Measurements from ENCODE around the gene MCMBP.

The MCMBP gene

GRCh38 chr10:119831656-119832055 is 41.0 kb downstream of the MCMBP start:
- H3K4me1 ChIP-seq (ENCODE audit: insufficient read depth, poor library complexity, severe bottlenecking): no peaks in the 10 kb centered on the region
- H3K4me3 ChIP-seq (ENCODE audit: severe bottlenecking): no peak overlapping the region
- H3K27me3 ChIP-seq (ENCODE audit: insufficient read depth, poor library complexity, severe bottlenecking): no peaks in the 10 kb centered on the region
- peaks cover 94% of the 10 kb centered on the region for H3K36me3 ChIP-seq (ENCODE audit: low read depth)
- DNase-seq (ENCODE audit: low spot score) (no peak), ATAC-seq (ENCODE audit: low read depth) (no peak)
- no peak for TF ChIP-seq CTCF (IDR thresholded peaks at IDR 0.05; ENCODE audit: poor library complexity, severe bottlenecking)
- H3K9me3 ChIP-seq (ENCODE audit: severe bottlenecking): no peaks in the 10 kb centered on the region
- H3K27ac ChIP-seq (ENCODE audit: poor library complexity, severe bottlenecking): no peak overlapping the region

GRCh38 chr10:119830851-119831250 is 41.8 kb downstream of the MCMBP start:
- no peaks in the 10 kb centered on the region for H3K27me3 ChIP-seq (ENCODE audit: insufficient read depth, poor library complexity, severe bottlenecking)
- H3K4me1 ChIP-seq (ENCODE audit: insufficient read depth, poor library complexity, severe bottlenecking): no peaks in the 10 kb centered on the region
- H3K36me3 ChIP-seq (ENCODE audit: low read depth): peaks cover 88% of the 10 kb centered on the region
- H3K9me3 ChIP-seq (ENCODE audit: severe bottlenecking): no peaks in the 10 kb centered on the region
- no peak overlapping the region for H3K4me3 ChIP-seq (ENCODE audit: severe bottlenecking)
- DNase-seq (ENCODE audit: low spot score) (no peak), ATAC-seq (ENCODE audit: low read depth) (no peak)
- TF ChIP-seq CTCF (IDR thresholded peaks at IDR 0.05; ENCODE audit: poor library complexity, severe bottlenecking): no peak
- no peak overlapping the region for H3K27ac ChIP-seq (ENCODE audit: poor library complexity, severe bottlenecking)

GRCh38 chr10:119829429-119829828 is 43.2 kb downstream of the MCMBP start:
- ATAC-seq (ENCODE audit: low read depth) (no peak), DNase-seq (ENCODE audit: low spot score) (no peak)
- no peaks in the 10 kb centered on the region for H3K9me3 ChIP-seq (ENCODE audit: severe bottlenecking)
- no peak overlapping the region for H3K27ac ChIP-seq (ENCODE audit: poor library complexity, severe bottlenecking)
- no peak overlapping the region for H3K4me3 ChIP-seq (ENCODE audit: severe bottlenecking)
- H3K27me3 ChIP-seq (ENCODE audit: insufficient read depth, poor library complexity, severe bottlenecking): no peaks in the 10 kb centered on the region
- H3K36me3 ChIP-seq (ENCODE audit: low read depth): peaks cover 85% of the 10 kb centered on the region
- no peaks in the 10 kb centered on the region for H3K4me1 ChIP-seq (ENCODE audit: insufficient read depth, poor library complexity, severe bottlenecking)
- TF ChIP-seq CTCF (IDR thresholded peaks at IDR 0.05; ENCODE audit: poor library complexity, severe bottlenecking): no peak

GRCh38 chr10:119827430-119827829 is 45.2 kb downstream of the MCMBP start:
- no peak for DNase-seq (ENCODE audit: low spot score)

More at GRCh38 chr10:119827430-119827829, 45.2 kb downstream of the MCMBP start:
- Histone ChIP-seq H3K36me3 (ENCODE audit: low read depth) (peaks cover 83% of the 10 kb centered on the region), H3K4me3 (ENCODE audit: severe bottlenecking) (no peak overlapping the region), H3K4me1 (ENCODE audit: insufficient read depth, poor library complexity, severe bottlenecking) (no peaks in the 10 kb centered on the region), H3K27me3 (ENCODE audit: insufficient read depth, poor library complexity, severe bottlenecking) (no peaks in the 10 kb centered on the region), H3K27ac (ENCODE audit: poor library complexity, severe bottlenecking) (no peak overlapping the region), H3K9me3 (ENCODE audit: severe bottlenecking) (no peaks in the 10 kb centered on the region)
- no peak for TF ChIP-seq CTCF (IDR thresholded peaks at IDR 0.05; ENCODE audit: poor library complexity, severe bottlenecking)
- no peak for ATAC-seq (ENCODE audit: low read depth)
